HEK293 (cell line): Measurements from ENCODE around the gene ANKRD28.

Experiments
- CTCF ChIP-seq: fragments of 450-650 bp; formaldehyde crosslinking; IDR thresholded peaks from 2 replicates; pipeline ENCODE4 v1.5.1; 2016; ENCODE audit warnings: missing biosample characterization, missing genetic modification characterization
- MZF1 ChIP-seq: fragments of 450-650 bp; formaldehyde crosslinking; IDR thresholded peaks from 2 replicates; pipeline ENCODE4 v1.5.1; 2017; ENCODE audit warnings: missing biosample characterization, missing genetic modification characterization, borderline replicate concordance
- TCF7L2 ChIP-seq: IDR thresholded peaks from 2 replicates; pipeline ENCODE4 v1.6.1; 2011; ENCODE audit warnings: low read depth, mild to moderate bottlenecking, inconsistent platforms, low read length, moderate library complexity, borderline replicate concordance
- ZNF146 ChIP-seq: fragments of 450-650 bp; formaldehyde crosslinking; IDR thresholded peaks from 2 replicates; pipeline ENCODE4 v1.5.1; 2016; ENCODE audit warnings: missing biosample characterization, missing genetic modification characterization
- ZNF23 ChIP-seq: fragments of 450-650 bp; formaldehyde crosslinking; IDR thresholded peaks from 2 replicates; pipeline ENCODE4 v1.5.1; 2016; ENCODE audit warnings: missing biosample characterization, missing genetic modification characterization, borderline replicate concordance
- ZNF26 ChIP-seq: fragments of 450-650 bp; formaldehyde crosslinking; IDR thresholded peaks from 2 replicates; pipeline ENCODE4 v1.5.1; 2016; ENCODE audit warnings: missing biosample characterization, missing genetic modification characterization
- ZNF274 ChIP-seq, 2 experiments: fragments of 200-500 bp in 1 of 2; fragments of 450-650 bp in 1 of 2; sonication (Bioruptor generic) in 1 of 2; formaldehyde crosslinking in 1 of 2; IDR thresholded peaks; 2 replicates each; pipeline versions ENCODE4 v1.5.1 to v1.6.1; 2014 to 2016; ENCODE audit warnings: borderline replicate concordance in 1 of 2, inconsistent platforms in 1 of 2, low read length in 1 of 2, missing biosample characterization in 1 of 2, missing genetic modification characterization in 1 of 2
- TF ChIP-seq, protein P1 (sequence below): fragments of 450-650 bp; IDR thresholded peaks from 2 replicates; pipeline ENCODE4 v1.5.1; 2018; ENCODE audit warnings: missing biosample characterization, mild to moderate bottlenecking, missing genetic modification characterization

GRCh38 chr3:15783361-15783969, 14.3 kb downstream of the ANKRD28 start:
- TF ChIP-seq ZNF26 (tag by site-specific recombination), result no peak
- no peak for TF ChIP-seq ZNF274 (IDR thresholded peaks at IDR 0.05; ENCODE audit: low read length)
- TF ChIP-seq ZNF274 (tag by site-specific recombination; IDR thresholded peaks at IDR 0.05; ENCODE audit: borderline replicate concordance), result no peak
- no peak for TF ChIP-seq CTCF (tag by site-specific recombination)
- TF ChIP-seq TCF7L2, result no peak
- TF ChIP-seq ZNF146, result no peak
- TF ChIP-seq ZNF23 (tag by site-specific recombination), result no peak
- TF ChIP-seq MZF1 (tag by site-specific recombination), result no peak
- TF ChIP-seq, protein P1, sequence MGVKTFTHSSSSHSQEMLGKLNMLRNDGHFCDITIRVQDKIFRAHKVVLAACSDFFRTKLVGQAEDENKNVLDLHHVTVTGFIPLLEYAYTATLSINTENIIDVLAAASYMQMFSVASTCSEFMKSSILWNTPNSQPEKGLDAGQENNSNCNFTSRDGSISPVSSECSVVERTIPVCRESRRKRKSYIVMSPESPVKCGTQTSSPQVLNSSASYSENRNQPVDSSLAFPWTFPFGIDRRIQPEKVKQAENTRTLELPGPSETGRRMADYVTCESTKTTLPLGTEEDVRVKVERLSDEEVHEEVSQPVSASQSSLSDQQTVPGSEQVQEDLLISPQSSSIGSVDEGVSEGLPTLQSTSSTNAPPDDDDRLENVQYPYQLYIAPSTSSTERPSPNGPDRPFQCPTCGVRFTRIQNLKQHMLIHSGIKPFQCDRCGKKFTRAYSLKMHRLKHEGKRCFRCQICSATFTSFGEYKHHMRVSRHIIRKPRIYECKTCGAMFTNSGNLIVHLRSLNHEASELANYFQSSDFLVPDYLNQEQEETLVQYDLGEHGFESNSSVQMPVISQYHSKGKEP (tag by site-specific recombination), result no peak
